ENCODE measurements around the gene SLC36A3.

Gene SLC36A3

DNA sequence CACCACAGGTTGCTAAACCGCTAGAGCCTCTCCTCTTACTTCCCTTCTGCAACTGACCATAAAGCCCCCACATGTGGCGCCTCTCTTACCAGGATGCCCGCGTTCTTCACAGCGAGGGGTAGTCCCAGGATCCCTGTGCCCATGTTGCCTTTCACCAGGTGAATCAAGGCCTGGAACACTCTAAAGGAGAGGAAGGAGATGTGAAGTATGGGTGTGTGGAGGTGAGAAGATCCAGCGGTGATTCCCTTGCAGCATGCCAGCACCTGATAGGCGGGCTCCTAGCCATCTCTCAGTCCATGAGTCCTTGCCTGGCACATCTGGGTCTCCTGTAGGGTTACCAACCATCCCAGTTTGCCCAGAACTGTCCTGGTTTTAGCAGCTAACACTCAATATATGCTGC, 40.5 kb upstream of the SLC36A3 start:
- TF ChIP-seq, protein P1, sequence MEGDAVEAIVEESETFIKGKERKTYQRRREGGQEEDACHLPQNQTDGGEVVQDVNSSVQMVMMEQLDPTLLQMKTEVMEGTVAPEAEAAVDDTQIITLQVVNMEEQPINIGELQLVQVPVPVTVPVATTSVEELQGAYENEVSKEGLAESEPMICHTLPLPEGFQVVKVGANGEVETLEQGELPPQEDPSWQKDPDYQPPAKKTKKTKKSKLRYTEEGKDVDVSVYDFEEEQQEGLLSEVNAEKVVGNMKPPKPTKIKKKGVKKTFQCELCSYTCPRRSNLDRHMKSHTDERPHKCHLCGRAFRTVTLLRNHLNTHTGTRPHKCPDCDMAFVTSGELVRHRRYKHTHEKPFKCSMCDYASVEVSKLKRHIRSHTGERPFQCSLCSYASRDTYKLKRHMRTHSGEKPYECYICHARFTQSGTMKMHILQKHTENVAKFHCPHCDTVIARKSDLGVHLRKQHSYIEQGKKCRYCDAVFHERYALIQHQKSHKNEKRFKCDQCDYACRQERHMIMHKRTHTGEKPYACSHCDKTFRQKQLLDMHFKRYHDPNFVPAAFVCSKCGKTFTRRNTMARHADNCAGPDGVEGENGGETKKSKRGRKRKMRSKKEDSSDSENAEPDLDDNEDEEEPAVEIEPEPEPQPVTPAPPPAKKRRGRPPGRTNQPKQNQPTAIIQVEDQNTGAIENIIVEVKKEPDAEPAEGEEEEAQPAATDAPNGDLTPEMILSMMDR (IDR thresholded peaks at IDR 0.05; ENCODE audit: control insufficient read depth, insufficient read depth, low read depth, low read length, missing control alignments): no peak

DNA sequence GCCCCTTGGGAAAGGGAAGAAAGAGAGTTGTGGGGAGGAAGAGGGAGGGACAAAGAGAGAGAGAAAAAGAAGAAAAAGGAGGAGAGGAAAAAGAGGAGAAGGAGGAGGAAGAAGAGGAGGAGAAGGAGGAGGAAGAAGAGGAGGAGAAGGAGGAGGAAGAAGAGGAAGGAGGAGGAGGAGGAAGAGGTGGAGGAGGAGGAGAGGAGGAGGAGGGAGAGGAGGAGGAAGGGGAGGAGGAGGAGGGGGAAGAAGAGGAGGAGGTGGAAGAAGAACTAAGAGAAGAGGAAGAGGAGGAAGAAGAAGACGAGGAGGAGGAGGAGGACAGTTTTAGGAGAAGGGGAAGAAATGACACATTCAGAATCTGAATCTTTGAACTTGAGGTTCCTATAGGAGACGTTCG, 36.4 kb upstream of the SLC36A3 start:
- TF ChIP-seq, protein P1 (IDR thresholded peaks at IDR 0.05; ENCODE audit: control insufficient read depth, insufficient read depth, low read depth, low read length, missing control alignments): no peak
- no peak overlapping the region for H3K4me3 ChIP-seq (ENCODE audit: control insufficient read depth, low read depth, low read length)
- DNase-seq (ENCODE audit: low read depth): no peak

More for the DNA sequence above, 40.5 kb upstream of the SLC36A3 start:
- no peak for DNase-seq (ENCODE audit: low read depth)
- no peak overlapping the region for H3K4me3 ChIP-seq (ENCODE audit: control insufficient read depth, low read depth, low read length)

DNA sequence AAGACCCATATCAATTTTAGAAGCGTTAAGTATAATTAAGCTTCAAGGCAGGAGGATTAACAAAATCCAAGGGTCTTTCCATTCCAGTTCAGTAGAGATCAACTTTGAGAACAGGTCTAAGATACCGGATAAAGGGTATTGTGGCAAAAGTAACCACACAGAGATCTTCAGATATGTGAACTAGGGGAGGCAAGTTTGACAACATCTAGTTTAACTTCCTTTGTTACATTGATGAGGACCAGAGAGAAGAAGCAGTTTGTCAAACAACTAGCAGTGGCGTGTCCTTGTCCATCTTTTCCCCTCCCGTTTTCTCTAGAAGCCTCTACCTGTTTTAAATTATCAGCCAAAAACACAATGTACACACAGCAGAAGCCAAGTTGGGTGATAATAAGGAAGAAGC, 35.2 kb upstream of the SLC36A3 start:
- DNase-seq (ENCODE audit: low read depth): no peak
- no peak overlapping the region for H3K4me3 ChIP-seq (ENCODE audit: control insufficient read depth, low read depth, low read length)
- TF ChIP-seq, protein P1 (IDR thresholded peaks at IDR 0.05; ENCODE audit: control insufficient read depth, insufficient read depth, low read depth, low read length, missing control alignments): no peak

DNA sequence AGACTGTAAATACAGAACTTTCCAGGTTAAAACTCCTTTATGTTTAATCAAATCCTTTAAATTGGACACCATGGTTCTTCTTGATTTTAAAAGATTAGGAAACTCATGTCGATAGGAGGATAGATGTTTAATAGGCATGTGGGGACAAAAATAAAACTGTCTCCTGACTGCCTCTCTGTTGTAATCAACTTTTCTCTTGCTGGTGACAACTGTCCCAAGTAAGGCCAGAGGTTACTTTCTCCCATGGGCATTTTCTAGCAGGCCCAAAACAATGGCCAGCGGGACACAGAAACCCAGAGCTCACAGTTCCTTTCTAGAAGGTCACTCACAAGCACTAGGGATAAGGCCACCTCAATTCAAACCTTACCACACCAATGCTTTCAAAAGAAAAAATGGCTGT, 29.3 kb upstream of the SLC36A3 start:
- TF ChIP-seq, protein P1 (IDR thresholded peaks at IDR 0.05; ENCODE audit: control insufficient read depth, insufficient read depth, low read depth, low read length, missing control alignments): no peak
- DNase-seq (ENCODE audit: low read depth): no peak
- H3K4me3 ChIP-seq (ENCODE audit: control insufficient read depth, low read depth, low read length): no peak overlapping the region

DNA sequence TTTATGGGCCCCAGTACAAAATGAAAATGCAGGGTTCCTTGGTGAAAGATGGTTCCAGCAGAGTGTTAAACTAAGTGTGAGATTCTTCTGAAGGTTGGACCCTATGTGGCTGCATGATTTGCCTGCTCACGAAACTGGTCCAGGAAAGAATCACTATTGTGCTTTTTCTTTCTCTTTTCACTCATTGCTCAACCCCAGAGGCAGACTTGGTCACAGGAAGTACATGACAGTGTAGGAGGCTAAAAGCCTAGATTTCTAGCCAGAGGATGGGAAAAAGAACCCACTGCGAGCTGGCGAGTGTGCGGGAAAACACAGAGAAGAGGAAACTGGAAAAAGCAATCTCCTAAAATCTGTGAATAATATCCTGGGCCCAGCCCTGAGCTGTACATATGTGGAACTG, 25.2 kb upstream of the SLC36A3 start:
- no peak for DNase-seq (ENCODE audit: low read depth)
- no peak overlapping the region for H3K4me3 ChIP-seq (ENCODE audit: control insufficient read depth, low read depth, low read length)
- TF ChIP-seq, protein P1 (IDR thresholded peaks at IDR 0.05; ENCODE audit: control insufficient read depth, insufficient read depth, low read depth, low read length, missing control alignments): no peak

DNA sequence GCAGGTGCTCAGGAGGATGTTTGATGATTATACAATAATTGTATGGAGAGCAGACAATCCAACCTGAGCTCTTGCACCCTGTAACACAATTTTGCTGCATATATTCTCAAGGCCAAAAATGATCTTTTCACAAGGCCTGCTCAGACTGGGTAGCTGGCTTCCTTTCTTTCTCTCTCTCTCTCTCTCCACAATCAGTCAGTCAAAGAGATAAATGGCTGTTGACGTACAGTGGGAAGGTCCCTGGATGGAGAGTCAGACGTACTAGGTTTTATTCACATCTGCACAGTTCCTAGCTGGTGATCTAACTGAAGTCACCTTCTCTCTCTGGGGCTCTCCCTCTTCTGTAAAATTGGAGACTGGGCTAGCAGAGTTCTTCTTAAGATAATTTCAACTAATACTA, 24.0 kb upstream of the SLC36A3 start:
- H3K4me3 ChIP-seq (ENCODE audit: control insufficient read depth, low read depth, low read length): no peak overlapping the region
- DNase-seq (ENCODE audit: low read depth): no peak
- TF ChIP-seq, protein P1 (IDR thresholded peaks at IDR 0.05; ENCODE audit: control insufficient read depth, insufficient read depth, low read depth, low read length, missing control alignments): no peak

DNA sequence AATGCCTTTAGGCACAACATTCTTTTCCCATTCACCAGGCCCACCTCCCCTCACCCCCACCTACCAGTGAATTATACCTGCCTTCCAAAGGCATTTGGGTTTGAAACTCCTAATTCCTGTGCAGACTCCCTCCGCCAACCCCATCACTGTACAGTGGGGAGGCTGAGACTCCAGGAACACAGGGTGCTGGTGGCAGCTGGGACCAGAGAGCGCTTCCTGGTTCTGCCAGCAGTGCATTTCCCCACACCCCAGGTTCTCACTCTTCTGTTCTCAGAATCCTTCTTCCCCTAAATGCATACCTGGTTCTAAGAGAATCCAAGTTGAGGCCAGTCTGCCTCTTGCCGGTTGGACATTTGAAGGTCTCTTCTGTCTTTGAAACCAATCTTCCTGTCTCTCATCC, 22.7 kb upstream of the SLC36A3 start:
- no peak overlapping the region for H3K4me3 ChIP-seq (ENCODE audit: control insufficient read depth, low read depth, low read length)
- TF ChIP-seq, protein P1 (IDR thresholded peaks at IDR 0.05; ENCODE audit: control insufficient read depth, insufficient read depth, low read depth, low read length, missing control alignments): no peak
- DNase-seq (ENCODE audit: low read depth): no peak
